Cardiac muscle cell (in vitro differentiated cells and primary cell): ENCODE results near the gene PAFAH2. TPM values are rescaled to one million over a fixed set of nuclear protein-coding genes. Genes with fewer than 3 reads are reported as not detected.

Experiments used
- DNase-seq, 2 donors: peaks; one replicate each; pipeline versions ENCODE4 v3.0.0 to v3.0.0-alpha.2; 2010 to 2017; ENCODE audit warnings: low read depth in 1 of 2, low spot score in 1 of 2
- H3K27ac ChIP-seq: fragments of 200-600 bp; sonication (generic); 2 replicates; pipeline ENCODE4 v1.5.1; 2016
- H3K27me3 ChIP-seq: fragments of 200-600 bp; sonication (generic); 2 replicates; pipeline ENCODE4 v1.6.0; 2016; ENCODE audit warnings: control low read depth
- H3K36me3 ChIP-seq: fragments of 200-600 bp; sonication (generic); 2 replicates; pipeline ENCODE4 v1.5.1; 2016; ENCODE audit warnings: control low read depth
- H3K4me1 ChIP-seq: fragments of 200-600 bp; sonication (generic); 2 replicates; pipeline ENCODE4 v1.8.1; 2017; ENCODE audit warnings: low read depth, mild to moderate bottlenecking, mixed run types
- H3K4me3 ChIP-seq: fragments of 200-600 bp; sonication (generic); 2 replicates; pipeline ENCODE4 v1.5.1; 2016; ENCODE audit warnings: mild to moderate bottlenecking
- H3K9me3 ChIP-seq: fragments of 200-600 bp; sonication (generic); 2 replicates; pipeline ENCODE4 v1.5.1; 2017; ENCODE audit warnings: low read depth, mild to moderate bottlenecking, control low read depth
- CTCF ChIP-seq: IDR thresholded peaks from 2 replicates; pipeline ENCODE4 v1.5.1; 2012; ENCODE audit warnings: low read depth, mild to moderate bottlenecking, low read length
- polyA plus RNA-seq: library from polyadenylated mRNA; unstranded; fragments of >200 nt; fragmentation: Nextera tagmentation; extraction: Ambion mirVana; gene quantifications from 2 replicates; pipeline ENCODE4 v1.2.1, GENCODE V29; 2016
- total RNA-seq: library from RNA; depleted of rRNA; stranded (reverse); fragments of >200 nt; gene quantifications from 2 replicates; pipeline ENCODE4 v1.2.3, GENCODE V29; 2016

Gene PAFAH2
- total and polyA plus RNA-seq, 2 experiments from 2014 or later: 10.9 to 11.2 TPM

- no peak overlapping the region for H3K27ac ChIP-seq
- H3K4me1 ChIP-seq: peaks cover 11% of the 10 kb centered on the region
- DNase-seq: no peak
- peak overlapping the region; percentile 15 for H3K4me3 ChIP-seq
- H3K36me3 ChIP-seq: no peaks in the 10 kb centered on the region
- H3K9me3 ChIP-seq: no peaks in the 10 kb centered on the region
- no peak for TF ChIP-seq CTCF
- H3K27me3 ChIP-seq: peaks cover 66% of the 10 kb centered on the region
Measured at GRCh38 chr1:26044971-26045721, 47.3 kb upstream of the PAFAH2 start.

GRCh38 chr1:26044414-26044813, 46.6 kb upstream of the PAFAH2 start:
- H3K4me1 ChIP-seq: peaks cover 14% of the 10 kb centered on the region
- TF ChIP-seq CTCF: no peak
- no peaks in the 10 kb centered on the region for H3K9me3 ChIP-seq
- no peak overlapping the region for H3K27ac ChIP-seq
- DNase-seq: no peak
- no peaks in the 10 kb centered on the region for H3K36me3 ChIP-seq
- H3K27me3 ChIP-seq: peaks cover 62% of the 10 kb centered on the region
- H3K4me3 ChIP-seq: no peak overlapping the region

- Histone ChIP-seq H3K27ac (no peak overlapping the region), H3K9me3 (no peaks in the 10 kb centered on the region), H3K36me3 (no peaks in the 10 kb centered on the region), H3K4me3 (no peak overlapping the region), H3K27me3 (peaks cover 55% of the 10 kb centered on the region), H3K4me1 (peaks cover 20% of the 10 kb centered on the region)
- no peak for DNase-seq
- TF ChIP-seq CTCF: no peak
Measured at GRCh38 chr1:26043765-26044164, 45.9 kb upstream of the PAFAH2 start.

- Histone ChIP-seq H3K36me3 (no peaks in the 10 kb centered on the region), H3K27me3 (peaks cover 37% of the 10 kb centered on the region), H3K27ac (no peak overlapping the region), H3K4me3 (no peak overlapping the region), H3K9me3 (no peaks in the 10 kb centered on the region), H3K4me1 (peaks cover 26% of the 10 kb centered on the region)
- TF ChIP-seq CTCF: no peak
- no peak for DNase-seq
Measured at GRCh38 chr1:26041978-26042377, 44.1 kb upstream of the PAFAH2 start.

- no peak overlapping the region for H3K4me3 ChIP-seq
- peaks cover 32% of the 10 kb centered on the region for H3K27me3 ChIP-seq
- H3K27ac ChIP-seq: no peak overlapping the region
- TF ChIP-seq CTCF: no peak
- H3K4me1 ChIP-seq: peaks cover 30% of the 10 kb centered on the region
- DNase-seq: no peak
- no peaks in the 10 kb centered on the region for H3K9me3 ChIP-seq
- H3K36me3 ChIP-seq: no peaks in the 10 kb centered on the region
Measured at GRCh38 chr1:26041401-26041800, 43.5 kb upstream of the PAFAH2 start.
